ENCODE data around the gene TRMT1. TPM values are rescaled to one million over a fixed set of nuclear protein-coding genes. Genes with fewer than 3 reads are reported as not detected.

The TRMT1 gene
- total and polyA plus RNA-seq, 4 donors = 14.4 to 48.2 (median 43.8) TPM

- TF ChIP-seq CTCF (IDR thresholded peaks at IDR 0.05; ENCODE audit: control extremely low read depth, extremely low read depth) = no peak
- Histone ChIP-seq H3K9ac (ENCODE audit: insufficient read depth in 1 of 2, low read length in 2 of 2) (no peak overlapping the region), H3K4me3 (no peak overlapping the region), H3K27me3 (ENCODE audit: control insufficient read depth in 3 of 3, insufficient read depth in 3 of 3, low read length in 2 of 3) (no peaks in the 10 kb centered on the region), H3K36me3 (ENCODE audit: control insufficient read depth in 4 of 4, insufficient read depth in 4 of 4, low read length in 4 of 4) (peaks cover 4 to 16% (median 8%) of the 10 kb centered on the region in 4 donors), H3K27ac (ENCODE audit: low read depth in 1 of 2, low read length in 1 of 2) (no peak overlapping the region), H3K9me3 (ENCODE audit: control insufficient read depth in 4 of 4, insufficient read depth in 3 of 4, low read length in 3 of 4) (no peaks in the 10 kb centered on the region), H3K4me1 (ENCODE audit: control insufficient read depth in 5 of 5, insufficient read depth in 5 of 5, low read length in 5 of 5) (peaks cover 0 to 5% (median 4%) of the 10 kb centered on the region in 5 donors)
- no peak for ATAC-seq (ENCODE audit: insufficient read depth, low FRiP score)
- 56 to 57% methylated on average over 16 of the region's 16 CpGs for WGBS, 2 donors
- DNase-seq = no peak
These were observed 30.4 kb upstream of the TRMT1 start for GRCh38 chr19:13146763-13147563.

GRCh38 chr19:13139633-13140311 is 23.2 kb upstream of the TRMT1 start:
- no peaks in the 10 kb centered on the region for H3K27me3 ChIP-seq (ENCODE audit: control insufficient read depth in 3 of 3, insufficient read depth in 3 of 3, low read length in 2 of 3)
- H3K4me1 ChIP-seq (ENCODE audit: control insufficient read depth in 5 of 5, insufficient read depth in 5 of 5, low read length in 5 of 5) = peaks cover 0 to 12% (median 0%) of the 10 kb centered on the region in 5 donors
- 79 to 80% methylated on average over 11 of the region's 11 CpGs for WGBS, 2 donors
- no peak overlapping the region for H3K27ac ChIP-seq (ENCODE audit: low read depth in 1 of 2, low read length in 1 of 2)
- H3K9me3 ChIP-seq (ENCODE audit: control insufficient read depth in 4 of 4, insufficient read depth in 3 of 4, low read length in 3 of 4) = no peaks in the 10 kb centered on the region
- no peak for TF ChIP-seq CTCF (IDR thresholded peaks at IDR 0.05; ENCODE audit: control extremely low read depth, extremely low read depth)
- H3K4me3 ChIP-seq = no peak overlapping the region
- no peak overlapping the region for H3K9ac ChIP-seq (ENCODE audit: insufficient read depth in 1 of 2, low read length in 2 of 2)
- ATAC-seq (ENCODE audit: insufficient read depth, low FRiP score) = no peak
- no peak for DNase-seq
- H3K36me3 ChIP-seq (ENCODE audit: control insufficient read depth in 4 of 4, insufficient read depth in 4 of 4, low read length in 4 of 4) = peaks cover 11 to 45% (median 17%) of the 10 kb centered on the region in 4 donors

GRCh38 chr19:13138916-13139198 is 22.3 kb upstream of the TRMT1 start:
- no peak overlapping the region for H3K9ac ChIP-seq (ENCODE audit: insufficient read depth in 1 of 2, low read length in 2 of 2)
- H3K27me3 ChIP-seq (ENCODE audit: control insufficient read depth in 3 of 3, insufficient read depth in 3 of 3, low read length in 2 of 3) = no peaks in the 10 kb centered on the region
- peaks cover 5 to 36% (median 11%) of the 10 kb centered on the region in 4 donors for H3K36me3 ChIP-seq (ENCODE audit: control insufficient read depth in 4 of 4, insufficient read depth in 4 of 4, low read length in 4 of 4)
- H3K4me3 ChIP-seq = no peak overlapping the region
- 50 to 77% methylated on average over 10 of the region's 10 CpGs for WGBS, 2 donors
- DNase-seq (no peak), ATAC-seq (ENCODE audit: insufficient read depth, low FRiP score) (no peak)
- H3K9me3 ChIP-seq (ENCODE audit: control insufficient read depth in 4 of 4, insufficient read depth in 3 of 4, low read length in 3 of 4) = no peaks in the 10 kb centered on the region
- H3K4me1 ChIP-seq (ENCODE audit: control insufficient read depth in 5 of 5, insufficient read depth in 5 of 5, low read length in 5 of 5) = peaks cover 0 to 16% (median 0%) of the 10 kb centered on the region in 5 donors
- TF ChIP-seq CTCF (IDR thresholded peaks at IDR 0.05; ENCODE audit: control extremely low read depth, extremely low read depth) = no peak
- H3K27ac ChIP-seq (ENCODE audit: low read depth in 1 of 2, low read length in 1 of 2) = no peak overlapping the region
